HCEC 1CT (cell line): ENCODE measurements around the gene ARHGAP35.
"Not testable (repeated sequence)": the region's sequence is repeated elsewhere in the genome, so short reads cannot be mapped to it uniquely, and the experiment has no call there.

Experiments
- DNase-seq: peaks from one replicate; pipeline ENCODE4 v3.0.0-alpha.2; 2017

ARHGAP35 gene

DNA sequence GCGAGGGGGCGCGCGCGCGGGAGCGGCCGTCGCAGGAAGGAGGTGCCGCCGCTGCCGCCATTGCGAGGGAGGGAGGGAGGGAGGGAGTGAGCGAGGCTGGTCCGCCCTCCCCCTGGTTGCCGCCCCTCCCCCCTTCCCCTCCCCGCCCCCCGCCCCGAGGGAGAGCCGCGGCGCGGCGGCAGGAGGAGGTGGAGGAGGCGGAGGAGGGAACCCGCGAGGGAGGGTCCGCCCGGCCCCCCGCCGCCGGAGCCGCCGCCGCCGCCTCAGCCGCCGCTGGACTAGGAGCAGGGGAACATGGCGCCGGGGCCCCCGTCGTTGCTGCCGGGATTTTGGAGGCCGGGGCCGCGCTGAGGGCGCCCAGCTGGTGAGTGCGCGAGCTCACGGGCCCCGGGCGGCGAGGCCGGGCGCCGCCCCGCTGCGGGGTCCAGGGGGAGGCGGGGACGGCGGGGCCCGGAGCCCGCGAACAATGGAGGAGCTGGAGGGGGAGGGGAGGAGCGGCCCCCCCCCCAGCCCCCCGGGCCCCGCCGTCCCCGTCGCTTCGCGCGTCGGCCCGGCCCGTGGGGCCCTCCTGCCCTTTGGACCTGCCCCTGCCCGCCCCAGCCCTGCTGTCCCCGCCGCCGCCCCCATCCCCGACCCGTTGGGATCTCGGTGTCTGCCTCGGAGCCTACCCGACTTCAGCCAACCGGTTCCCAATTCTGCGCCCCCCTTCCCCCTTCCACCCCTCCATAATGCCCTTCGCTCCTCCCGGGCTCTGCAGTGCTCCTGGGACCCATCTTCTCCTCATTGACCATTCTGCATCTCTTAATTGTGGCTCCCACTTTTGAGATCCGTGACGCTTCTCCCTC, at the start of gene ARHGAP35:
ARHGAP35 (plus strand) TSS at position 152 of the 845 bp plus-strand sequence. CDS start 57,679 bp downstream, outside the sequence.
- no peak for DNase-seq

DNA sequence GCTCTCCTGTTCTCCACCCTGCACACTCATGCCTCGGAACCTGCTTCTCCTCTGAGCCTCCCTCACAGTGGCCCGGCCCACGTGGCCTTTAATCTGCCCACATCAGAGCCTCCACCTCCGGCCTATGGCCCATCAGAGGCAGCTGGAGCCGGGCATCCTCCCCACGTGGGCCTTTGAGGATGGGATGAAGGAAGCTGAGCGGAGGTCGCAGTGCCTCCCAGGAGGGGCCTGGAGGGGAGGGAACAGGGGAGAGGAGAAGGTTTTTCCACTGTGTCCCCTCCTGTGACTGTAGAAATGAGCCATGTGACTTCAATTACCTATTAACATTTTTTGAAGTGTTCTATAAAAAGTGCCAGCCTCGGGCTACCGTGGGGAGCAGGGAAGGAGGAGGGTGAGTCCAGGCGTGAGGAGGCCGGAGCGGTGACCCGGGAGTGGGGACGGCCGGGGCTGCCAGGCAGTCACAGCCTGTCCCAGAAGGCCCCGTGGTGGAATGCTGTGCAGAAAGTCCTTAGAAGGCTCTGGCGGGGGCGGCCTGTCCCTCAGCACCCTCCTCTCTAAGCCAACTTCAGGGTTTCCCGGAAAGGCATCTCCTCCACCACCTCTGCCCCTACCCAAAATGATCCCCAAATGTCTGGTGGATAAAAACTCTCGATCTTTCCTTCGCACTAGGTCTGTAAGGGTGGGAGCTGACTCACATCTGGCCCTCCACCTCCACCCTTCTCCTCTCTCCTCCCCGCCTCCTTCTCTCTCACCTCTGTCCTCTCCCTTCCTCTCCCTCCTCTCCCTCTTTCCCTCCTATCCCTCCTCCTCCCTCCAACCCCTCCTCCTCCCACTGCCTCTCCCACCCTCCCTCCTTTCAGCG, 47.6 kb upstream of the ARHGAP35 start:
- DNase-seq = no peak

GRCh38 chr19:46813839-46814358, 46.9 kb upstream of the ARHGAP35 start:
- DNase-seq = peak; percentile 46

GRCh38 chr19:46815833-46816627, 44.8 kb upstream of the ARHGAP35 start:
- no peak for DNase-seq

- DNase-seq = peak; percentile 13
Measured at GRCh38 chr19:46818812-46819211, 42.0 kb upstream of the ARHGAP35 start.

GRCh38 chr19:46821512-46822409, 39.0 kb upstream of the ARHGAP35 start:
- no peak for DNase-seq

GRCh38 chr19:46822410-46822787, 38.4 kb upstream of the ARHGAP35 start:
- DNase-seq = not testable (repeated sequence)

GRCh38 chr19:46823049-46823448, 37.7 kb upstream of the ARHGAP35 start:
- no peak for DNase-seq

GRCh38 chr19:46824890-46825730, 35.7 kb upstream of the ARHGAP35 start:
- no peak for DNase-seq

GRCh38 chr19:46825731-46826055, 35.1 kb upstream of the ARHGAP35 start:
- DNase-seq = no peak

- peak; percentile 39 for DNase-seq
Measured at GRCh38 chr19:46828484-46828883, 32.3 kb upstream of the ARHGAP35 start.

DNA sequence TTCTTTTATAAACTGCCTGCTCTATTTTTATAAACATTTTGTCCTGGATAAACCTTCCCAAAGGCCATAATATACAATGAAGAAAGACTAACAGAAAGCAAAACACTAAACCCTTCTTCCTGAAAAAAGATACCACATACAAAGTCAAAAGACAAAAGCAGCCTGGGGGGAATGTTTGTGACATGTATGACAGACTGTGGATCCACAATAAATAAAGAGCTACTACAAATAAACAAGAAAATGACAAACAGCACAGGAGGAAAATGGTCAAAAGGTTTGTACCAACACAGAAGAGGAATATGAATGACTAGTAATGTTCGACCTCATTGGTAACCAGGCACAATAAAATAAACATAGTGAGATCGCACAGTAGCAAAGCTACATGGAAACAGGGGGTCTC, 29.9 kb upstream of the ARHGAP35 start:
- no peak for DNase-seq

DNA sequence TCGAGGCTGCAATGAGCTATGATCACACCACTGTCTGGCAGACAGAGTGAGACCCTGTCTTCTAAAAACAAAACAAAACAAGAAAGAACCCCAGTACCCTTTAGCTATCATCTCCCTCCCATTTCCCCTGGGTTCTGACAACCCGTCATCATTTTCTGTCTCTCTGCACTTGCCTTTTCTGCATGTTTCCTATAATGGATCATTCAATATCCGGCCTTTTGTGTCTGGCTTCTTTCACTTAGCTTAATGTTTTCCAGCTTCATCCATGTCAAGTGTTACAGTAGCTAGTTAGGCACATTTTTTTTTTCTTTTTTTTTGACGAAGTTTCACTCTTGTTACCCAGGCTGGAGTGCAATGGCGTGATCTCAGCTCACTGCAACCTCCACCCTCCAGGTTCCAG, 26.7 kb upstream of the ARHGAP35 start:
- no peak for DNase-seq

DNA sequence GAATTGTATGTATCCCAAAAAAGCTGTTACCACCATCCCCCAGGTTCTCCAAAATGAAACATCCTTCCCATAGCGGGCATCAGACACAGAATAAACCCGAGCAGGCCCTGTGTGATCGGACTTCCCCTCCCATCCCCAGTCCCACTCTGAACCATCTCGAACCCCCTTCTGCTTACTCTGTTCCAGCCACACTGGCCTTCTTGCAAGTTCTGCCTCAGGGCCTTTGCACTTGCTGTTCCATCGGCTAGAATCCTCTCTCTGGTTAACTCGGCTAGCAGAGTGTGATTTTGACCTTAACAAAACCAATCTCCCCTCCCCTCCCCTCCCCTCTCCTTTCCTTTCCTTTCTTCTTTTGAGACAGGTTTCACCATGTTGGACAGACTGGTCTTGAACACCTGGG, 25.8 kb upstream of the ARHGAP35 start:
- DNase-seq = no peak

DNA sequence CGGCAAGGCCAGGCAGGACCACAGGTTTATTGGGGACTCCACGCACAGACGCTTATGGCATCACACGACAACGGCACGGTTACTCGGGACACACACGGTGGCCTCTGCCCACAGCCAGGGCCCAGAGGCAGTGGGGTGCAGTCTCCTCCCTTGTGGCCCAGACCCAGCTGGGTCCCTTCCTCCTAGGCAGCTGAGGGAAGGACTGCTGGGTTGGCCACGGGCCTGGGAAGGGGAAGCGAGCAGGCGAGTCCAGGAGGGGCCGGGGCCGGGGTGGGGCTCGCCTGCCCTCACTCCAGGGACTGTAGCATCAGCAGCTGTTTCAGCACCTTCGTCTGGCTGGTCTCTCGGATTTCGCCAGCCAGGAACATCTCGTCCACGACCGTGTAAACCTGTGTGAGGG, 22.6 kb upstream of the ARHGAP35 start:
- no peak for DNase-seq

DNA sequence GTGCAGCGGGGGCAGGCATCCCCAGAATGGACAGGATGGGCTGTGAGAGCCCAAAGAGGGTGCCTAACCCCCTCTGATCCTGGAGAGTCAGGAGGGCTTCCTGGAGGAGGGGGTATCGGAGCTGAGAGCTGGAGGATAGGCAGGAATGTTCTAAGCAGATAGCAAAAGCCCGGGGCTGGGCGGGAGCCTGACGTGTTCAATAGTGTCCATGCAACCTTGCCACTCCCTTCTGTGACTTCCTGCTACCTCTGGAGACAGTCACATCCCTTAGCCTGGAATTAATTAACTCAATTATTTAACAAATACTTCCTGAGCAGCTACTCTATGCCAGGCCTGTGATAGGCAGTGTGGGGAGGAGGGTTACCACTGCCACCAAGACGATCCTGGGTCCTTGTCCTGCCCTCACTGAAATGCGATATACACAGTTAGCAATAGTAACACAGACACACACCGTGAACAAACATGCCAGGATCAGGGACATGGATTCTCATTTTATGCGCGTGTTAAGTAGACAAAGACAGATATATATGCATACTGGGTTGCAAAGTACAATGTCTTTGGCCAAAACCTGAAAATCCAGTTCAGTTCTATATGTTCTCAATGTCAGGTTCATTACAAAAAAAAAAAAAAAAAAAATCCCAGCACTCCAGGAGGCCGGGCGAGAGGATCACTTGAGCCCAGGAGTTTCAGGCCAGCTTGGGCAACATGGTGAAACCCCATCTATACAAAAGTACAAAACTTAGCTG, 20.9 kb upstream of the ARHGAP35 start:
- no peak for DNase-seq

DNA sequence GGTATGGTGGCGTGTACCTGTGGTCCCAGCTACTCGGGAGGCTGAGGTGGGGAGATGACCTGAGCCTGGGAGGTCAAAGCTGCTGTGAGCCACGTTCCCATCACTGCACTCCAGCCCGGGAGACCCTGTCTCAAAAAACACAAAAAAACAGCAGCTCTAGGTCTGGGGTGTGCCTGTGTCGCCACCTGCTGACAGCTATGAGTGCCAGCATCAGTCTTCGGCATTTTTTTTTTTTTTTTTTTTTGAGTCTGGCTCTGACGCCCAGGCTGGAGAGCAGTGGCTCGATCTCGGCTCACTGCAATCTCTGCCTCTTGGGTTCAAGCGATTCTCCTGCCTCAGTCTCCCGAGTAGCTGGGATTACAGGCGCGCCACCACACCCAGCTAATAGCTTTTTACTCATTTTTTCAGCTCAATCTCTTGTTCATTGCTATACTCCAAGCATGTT, 20.3 kb upstream of the ARHGAP35 start:
- peak; percentile 49 for DNase-seq

- peak; percentile 68 for DNase-seq
Measured at GRCh38 chr19:46841458-46842083, 19.2 kb upstream of the ARHGAP35 start.

DNA sequence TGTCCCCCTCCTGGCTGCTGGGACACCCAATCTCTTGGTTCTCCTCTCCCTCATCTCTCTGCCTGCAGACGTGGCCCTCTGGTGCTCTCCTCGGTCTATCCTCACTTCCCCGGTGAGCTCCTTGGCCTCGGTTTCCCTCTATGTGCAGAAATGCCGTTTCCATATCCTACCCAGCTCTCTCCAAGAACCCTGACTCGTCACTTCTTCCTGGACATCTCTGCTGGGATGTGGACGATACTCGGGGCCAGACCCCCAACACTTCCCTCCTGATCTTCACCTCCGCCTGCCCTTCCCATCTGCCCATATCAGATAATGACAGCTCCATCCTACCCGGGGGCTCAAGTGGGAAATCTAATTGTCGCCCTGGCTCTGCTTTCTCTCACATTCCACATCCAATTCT, 18.0 kb upstream of the ARHGAP35 start:
- no peak for DNase-seq

DNA sequence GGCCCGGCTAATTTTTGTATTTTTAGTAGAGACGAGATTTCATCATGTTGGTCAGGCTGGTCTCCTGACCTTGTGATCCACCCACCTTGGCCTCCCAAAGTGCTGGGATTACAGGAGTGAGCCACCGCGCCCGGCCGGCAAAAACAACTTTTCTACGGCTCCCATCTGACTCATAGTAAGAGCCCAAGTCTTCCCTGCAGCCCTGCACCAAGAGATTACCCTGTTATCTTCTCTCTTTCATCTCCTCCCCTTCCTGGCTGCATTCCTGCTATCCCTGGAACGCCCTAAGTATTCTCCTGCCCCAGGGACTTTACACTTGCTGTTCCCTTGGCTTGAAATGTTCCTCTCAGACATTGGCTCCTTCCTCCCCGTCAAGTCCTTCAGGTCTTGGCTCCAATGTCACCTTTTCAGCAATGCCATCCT, 16.7 kb upstream of the ARHGAP35 start:
- DNase-seq = no peak
